ENCODE data around the gene RNF220. TPM values are rescaled to one million over a fixed set of nuclear protein-coding genes. Genes with fewer than 3 reads are reported as not detected.

Gene RNF220
- total and polyA plus RNA-seq, 9 of the 15 experiments (the other 6 are each of a cell fraction or from before 2014, with no cell fraction given), result 5.1 to 117 (median 66.9) TPM

DNA sequence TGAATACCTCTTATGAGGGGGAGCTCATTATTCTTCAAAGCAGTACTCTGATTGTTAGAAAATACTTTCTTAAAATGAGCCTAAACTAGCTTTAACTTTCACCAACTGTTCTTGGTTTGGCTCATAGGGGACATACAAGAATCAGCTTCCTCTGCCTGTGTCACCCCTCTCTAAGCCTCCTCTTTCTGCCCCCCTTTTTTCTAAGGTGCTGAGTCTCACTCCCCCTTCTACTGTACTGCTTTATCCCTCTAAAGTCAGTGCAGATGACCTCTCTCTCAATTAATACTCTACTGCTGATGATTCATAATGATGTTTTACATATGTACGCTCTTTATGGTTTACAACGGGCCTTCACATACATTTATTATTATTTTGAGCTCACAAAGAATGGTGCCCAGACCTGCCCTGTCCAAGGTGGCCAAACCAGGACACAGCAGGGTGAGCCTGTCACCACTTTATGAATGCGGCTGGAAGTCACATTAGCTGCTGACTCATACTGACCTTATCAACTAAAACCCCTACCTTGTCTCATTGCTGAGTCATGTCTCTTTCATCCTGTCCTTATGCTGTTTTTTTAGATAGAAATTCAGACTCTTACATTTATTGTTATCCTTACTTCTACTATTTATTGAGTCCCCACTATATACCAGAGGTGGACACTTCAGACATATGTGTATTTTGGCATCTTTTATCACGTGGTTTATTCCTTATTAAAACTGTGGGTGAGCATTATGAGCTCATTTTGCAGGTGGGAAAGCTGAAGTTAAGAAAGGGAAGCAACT is 126.9 kb downstream of the RNF220 start (continued):
- TF ChIP-seq, protein P1, sequence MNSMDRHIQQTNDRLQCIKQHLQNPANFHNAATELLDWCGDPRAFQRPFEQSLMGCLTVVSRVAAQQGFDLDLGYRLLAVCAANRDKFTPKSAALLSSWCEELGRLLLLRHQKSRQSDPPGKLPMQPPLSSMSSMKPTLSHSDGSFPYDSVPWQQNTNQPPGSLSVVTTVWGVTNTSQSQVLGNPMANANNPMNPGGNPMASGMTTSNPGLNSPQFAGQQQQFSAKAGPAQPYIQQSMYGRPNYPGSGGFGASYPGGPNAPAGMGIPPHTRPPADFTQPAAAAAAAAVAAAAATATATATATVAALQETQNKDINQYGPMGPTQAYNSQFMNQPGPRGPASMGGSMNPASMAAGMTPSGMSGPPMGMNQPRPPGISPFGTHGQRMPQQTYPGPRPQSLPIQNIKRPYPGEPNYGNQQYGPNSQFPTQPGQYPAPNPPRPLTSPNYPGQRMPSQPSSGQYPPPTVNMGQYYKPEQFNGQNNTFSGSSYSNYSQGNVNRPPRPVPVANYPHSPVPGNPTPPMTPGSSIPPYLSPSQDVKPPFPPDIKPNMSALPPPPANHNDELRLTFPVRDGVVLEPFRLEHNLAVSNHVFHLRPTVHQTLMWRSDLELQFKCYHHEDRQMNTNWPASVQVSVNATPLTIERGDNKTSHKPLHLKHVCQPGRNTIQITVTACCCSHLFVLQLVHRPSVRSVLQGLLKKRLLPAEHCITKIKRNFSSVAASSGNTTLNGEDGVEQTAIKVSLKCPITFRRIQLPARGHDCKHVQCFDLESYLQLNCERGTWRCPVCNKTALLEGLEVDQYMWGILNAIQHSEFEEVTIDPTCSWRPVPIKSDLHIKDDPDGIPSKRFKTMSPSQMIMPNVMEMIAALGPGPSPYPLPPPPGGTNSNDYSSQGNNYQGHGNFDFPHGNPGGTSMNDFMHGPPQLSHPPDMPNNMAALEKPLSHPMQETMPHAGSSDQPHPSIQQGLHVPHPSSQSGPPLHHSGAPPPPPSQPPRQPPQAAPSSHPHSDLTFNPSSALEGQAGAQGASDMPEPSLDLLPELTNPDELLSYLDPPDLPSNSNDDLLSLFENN (IDR thresholded peaks at IDR 0.05; ENCODE audit: low read depth in 2 of 2, low read length in 2 of 2), result peak in 1 of 2 experiments; percentile 65; a peak in 2 of 4 replicates
- TF ChIP-seq, protein P2, sequence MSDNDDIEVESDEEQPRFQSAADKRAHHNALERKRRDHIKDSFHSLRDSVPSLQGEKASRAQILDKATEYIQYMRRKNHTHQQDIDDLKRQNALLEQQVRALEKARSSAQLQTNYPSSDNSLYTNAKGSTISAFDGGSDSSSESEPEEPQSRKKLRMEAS (CRISPR knock-in tag; IDR thresholded peaks at IDR 0.05), result no peak
- no peak for TF ChIP-seq ZNF143 (CRISPR knock-in tag; IDR thresholded peaks at IDR 0.05)
- TF ChIP-seq POLR2A (conservative IDR thresholded peaks at IDR 0.05), result no peak
- peak; percentile 46; the same call in 1 of the 2 replicates for TF ChIP-seq ZNF24 (IDR thresholded peaks at IDR 0.05)
- no peak for TF ChIP-seq STAG1 (CRISPR knock-in tag; IDR thresholded peaks at IDR 0.05; ENCODE audit: borderline replicate concordance)
- TF ChIP-seq ZC3H4 (CRISPR knock-in tag; IDR thresholded peaks at IDR 0.05; ENCODE audit: borderline replicate concordance), result no peak
- TF ChIP-seq, protein P3, sequence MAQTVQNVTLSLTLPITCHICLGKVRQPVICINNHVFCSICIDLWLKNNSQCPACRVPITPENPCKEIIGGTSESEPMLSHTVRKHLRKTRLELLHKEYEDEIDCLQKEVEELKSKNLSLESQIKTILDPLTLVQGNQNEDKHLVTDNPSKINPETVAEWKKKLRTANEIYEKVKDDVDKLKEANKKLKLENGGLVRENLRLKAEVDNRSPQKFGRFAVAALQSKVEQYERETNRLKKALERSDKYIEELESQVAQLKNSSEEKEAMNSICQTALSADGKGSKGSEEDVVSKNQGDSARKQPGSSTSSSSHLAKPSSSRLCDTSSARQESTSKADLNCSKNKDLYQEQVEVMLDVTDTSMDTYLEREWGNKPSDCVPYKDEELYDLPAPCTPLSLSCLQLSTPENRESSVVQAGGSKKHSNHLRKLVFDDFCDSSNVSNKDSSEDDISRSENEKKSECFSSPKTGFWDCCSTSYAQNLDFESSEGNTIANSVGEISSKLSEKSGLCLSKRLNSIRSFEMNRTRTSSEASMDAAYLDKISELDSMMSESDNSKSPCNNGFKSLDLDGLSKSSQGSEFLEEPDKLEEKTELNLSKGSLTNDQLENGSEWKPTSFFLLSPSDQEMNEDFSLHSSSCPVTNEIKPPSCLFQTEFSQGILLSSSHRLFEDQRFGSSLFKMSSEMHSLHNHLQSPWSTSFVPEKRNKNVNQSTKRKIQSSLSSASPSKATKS (CRISPR knock-in tag; IDR thresholded peaks at IDR 0.05), result no peak
- peak; percentile 79 for TF ChIP-seq NCOR1 (IDR thresholded peaks at IDR 0.05)
- TF ChIP-seq, protein P4, sequence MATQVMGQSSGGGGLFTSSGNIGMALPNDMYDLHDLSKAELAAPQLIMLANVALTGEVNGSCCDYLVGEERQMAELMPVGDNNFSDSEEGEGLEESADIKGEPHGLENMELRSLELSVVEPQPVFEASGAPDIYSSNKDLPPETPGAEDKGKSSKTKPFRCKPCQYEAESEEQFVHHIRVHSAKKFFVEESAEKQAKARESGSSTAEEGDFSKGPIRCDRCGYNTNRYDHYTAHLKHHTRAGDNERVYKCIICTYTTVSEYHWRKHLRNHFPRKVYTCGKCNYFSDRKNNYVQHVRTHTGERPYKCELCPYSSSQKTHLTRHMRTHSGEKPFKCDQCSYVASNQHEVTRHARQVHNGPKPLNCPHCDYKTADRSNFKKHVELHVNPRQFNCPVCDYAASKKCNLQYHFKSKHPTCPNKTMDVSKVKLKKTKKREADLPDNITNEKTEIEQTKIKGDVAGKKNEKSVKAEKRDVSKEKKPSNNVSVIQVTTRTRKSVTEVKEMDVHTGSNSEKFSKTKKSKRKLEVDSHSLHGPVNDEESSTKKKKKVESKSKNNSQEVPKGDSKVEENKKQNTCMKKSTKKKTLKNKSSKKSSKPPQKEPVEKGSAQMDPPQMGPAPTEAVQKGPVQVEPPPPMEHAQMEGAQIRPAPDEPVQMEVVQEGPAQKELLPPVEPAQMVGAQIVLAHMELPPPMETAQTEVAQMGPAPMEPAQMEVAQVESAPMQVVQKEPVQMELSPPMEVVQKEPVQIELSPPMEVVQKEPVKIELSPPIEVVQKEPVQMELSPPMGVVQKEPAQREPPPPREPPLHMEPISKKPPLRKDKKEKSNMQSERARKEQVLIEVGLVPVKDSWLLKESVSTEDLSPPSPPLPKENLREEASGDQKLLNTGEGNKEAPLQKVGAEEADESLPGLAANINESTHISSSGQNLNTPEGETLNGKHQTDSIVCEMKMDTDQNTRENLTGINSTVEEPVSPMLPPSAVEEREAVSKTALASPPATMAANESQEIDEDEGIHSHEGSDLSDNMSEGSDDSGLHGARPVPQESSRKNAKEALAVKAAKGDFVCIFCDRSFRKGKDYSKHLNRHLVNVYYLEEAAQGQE (IDR thresholded peaks at IDR 0.05; ENCODE audit: borderline replicate concordance), result peak; percentile 94
- TF ChIP-seq, protein P4 (CRISPR knock-in tag; IDR thresholded peaks at IDR 0.05; ENCODE audit: low read depth), result peak; percentile 72
- peak; percentile 44 for TF ChIP-seq EP400 (IDR thresholded peaks at IDR 0.05)
- no peak for TF ChIP-seq ARID2 (IDR thresholded peaks at IDR 0.05)
- TF ChIP-seq RBM39 (optimal IDR thresholded peaks at IDR 0.05; ENCODE audit: low read depth, low read length), result no peak
- peak; percentile 100 for TF ChIP-seq FOSL1 (tag; conservative IDR thresholded peaks at IDR 0.05)

Measured in K562 (cell line).